K562 (cell line): ENCODE measurements around the gene CPA4. TPM values are rescaled to one million over a fixed set of nuclear protein-coding genes. Genes with fewer than 3 reads are reported as not detected.

Source experiments
- ATAC-seq: fragments of 200-7000 bp; cut with Tn5 transposase; 3 replicates; pipeline ENCODE4 v1.9.1; 2020; ENCODE audit warnings: moderate library complexity
- BruUV-seq: library from RNA; stranded (reverse); fragments of 400-500 nt; replicated peaks from 2 replicates; lab custom pipeline; 2021; lab: Mats Ljungman, UMichigan
- CTCF ChIA-PET: fragments of 300-600 bp; formaldehyde crosslinking; extraction: SDS; loops from one replicate; lab custom pipeline; 2021; ENCODE audit warnings: low intra/inter-chr PET ratio; lab: Yijun Ruan, JAX
- POLR2A ChIA-PET: fragments of 300-600, 350-650 bp; sonication (Branson Sonifier 250); formaldehyde crosslinking; extraction: SDS; loops from one replicate; lab custom pipeline; 2021; ENCODE audit warnings: antibody characterized with exemption, inconsistent platforms; lab: Yijun Ruan, JAX
- DNase-seq, 4 experiments: peaks; one replicate each; pipeline versions ENCODE4 v3.0.0 to v3.0.0-alpha.2; 2011 to 2018; ENCODE audit warnings: low spot score in 3 of 4, mixed read lengths in 3 of 4; ENCODE audit errors: extremely low read depth in 1 of 4
- FAIRE-seq: peaks from 2 replicates; lab custom pipeline; 2011; peaks lifted over from hg19 to GRCh38; lab: Jason Lieb, UNC
- H2AFZ ChIP-seq: 2 replicates; pipeline ENCODE4 v1.6.0; 2011; ENCODE audit warnings: low read depth, low read length, control low read depth, inconsistent platforms
- H3K27ac ChIP-seq: fragments of 200-600 bp; 3 replicates; pipeline ENCODE4 v1.8.0; 2011; ENCODE audit warnings: low read depth, mild to moderate bottlenecking, control low read depth, inconsistent platforms, low read length, moderate library complexity, mixed read lengths; ENCODE audit errors: extremely low read depth
- H3K27me3 ChIP-seq, 2 experiments: fragments of 300-600 bp in 1 of 2; 2 replicates in 1 of 2; 3 replicates in 1 of 2; pipeline versions ENCODE4 v1.6.0 to v1.8.0; 2011; ENCODE audit warnings: inconsistent platforms in 2 of 2, low read length in 2 of 2, mild to moderate bottlenecking in 1 of 2, mixed read lengths in 1 of 2, moderate library complexity in 1 of 2; ENCODE audit not compliant: control insufficient read depth in 2 of 2, insufficient read depth in 2 of 2
- H3K36me3 ChIP-seq: fragments of 300-600 bp; 3 replicates; pipeline ENCODE4 v1.8.0; 2011; ENCODE audit warnings: mild to moderate bottlenecking, low read length, inconsistent platforms; ENCODE audit not compliant: control insufficient read depth, insufficient read depth
- H3K4me1 ChIP-seq, 2 experiments: fragments of 200-600 bp in 1 of 2; replicated peaks in 1 of 2; 2 replicates in 1 of 2; 3 replicates in 1 of 2; pipeline versions ENCODE4 v1.5.1 to v1.8.0; 2011; ENCODE audit warnings: inconsistent platforms in 2 of 2, low read length in 2 of 2, mild to moderate bottlenecking in 1 of 2, mixed read lengths in 1 of 2, moderate library complexity in 1 of 2; ENCODE audit not compliant: control insufficient read depth in 2 of 2, insufficient read depth in 2 of 2
- H3K4me2 ChIP-seq: 2 replicates; pipeline ENCODE4 v1.6.1; 2011; ENCODE audit warnings: low read length, control low read depth, inconsistent platforms, mixed read lengths; ENCODE audit not compliant: insufficient read depth
- H3K4me3 ChIP-seq: fragments of 200-600 bp; sonication (generic), shearing (Covaris generic); 2 replicates; pipeline ENCODE4 v1.5.1; 2016; ENCODE audit warnings: control low read depth, inconsistent platforms
- H3K79me2 ChIP-seq: fragments of 200-600 bp; 3 replicates; pipeline ENCODE4 v1.8.0; 2011; ENCODE audit warnings: low read length, inconsistent platforms; ENCODE audit not compliant: control insufficient read depth, insufficient read depth
- H3K9ac ChIP-seq, 2 experiments: 2 replicates each; pipeline versions ENCODE4 v1.6.0 to v1.6.1; 2011; ENCODE audit warnings: low read depth in 2 of 2, low read length in 2 of 2, control low read depth in 1 of 2, inconsistent platforms in 1 of 2, mild to moderate bottlenecking in 1 of 2, mixed read lengths in 1 of 2; ENCODE audit not compliant: insufficient read depth in 1 of 2
- H3K9me1 ChIP-seq: one replicate; pipeline ENCODE4 v1.6.0; 2011; ENCODE audit warnings: inconsistent platforms, mild to moderate bottlenecking, low read length, moderate library complexity; ENCODE audit not compliant: control insufficient read depth, insufficient read depth
- H3K9me3 ChIP-seq: replicated peaks from 2 replicates; pipeline ENCODE4 v1.5.1; 2011; ENCODE audit warnings: low read depth, low read length, inconsistent platforms; ENCODE audit not compliant: control insufficient read depth, insufficient read depth
- H4K20me1 ChIP-seq: replicated peaks from 2 replicates; pipeline ENCODE4 v1.6.1; 2011; ENCODE audit warnings: low read length, inconsistent platforms, mixed read lengths; ENCODE audit not compliant: control insufficient read depth, insufficient read depth
- BACH1 ChIP-seq: fragments of 200-800 bp; sonication (Bioruptor generic); IDR thresholded peaks from 2 replicates; pipeline ENCODE4 v1.6.1; 2016; ENCODE audit warnings: missing genetic modification characterization, missing compliant biosample characterization
- NFRKB ChIP-seq: fragments of 450-650 bp; IDR thresholded peaks from 2 replicates; pipeline ENCODE4 v1.6.1; 2016; ENCODE audit warnings: low read depth
- PRMT5 ChIP-seq: sonication (generic); formaldehyde crosslinking; IDR thresholded peaks from 2 replicates; pipeline ENCODE4 v1.5.0; 2020; ENCODE audit warnings: missing genetic modification reagents
- RBM39 ChIP-seq: fragments of 200-400 bp; formaldehyde crosslinking; optimal IDR thresholded peaks from 2 replicates; pipeline ENCODE3; 2018; ENCODE audit warnings: low read depth, low read length
- SMC3 ChIP-seq: conservative IDR thresholded peaks from 2 replicates; pipeline ENCODE4 v1.6.1; 2011; ENCODE audit warnings: low read depth, low read length, improper control_type of control experiment; ENCODE audit not compliant: insufficient read depth
- STAT5B ChIP-seq: fragments of 250-450 bp; sonication (Bioruptor Pico); IDR thresholded peaks from 2 replicates; pipeline ENCODE4 v1.8.0; 2021; ENCODE audit warnings: mild to moderate bottlenecking, inconsistent platforms
- TAF1 ChIP-seq: IDR thresholded peaks from 2 replicates; pipeline ENCODE4 v1.6.1; 2011; ENCODE audit warnings: mild to moderate bottlenecking, low read length, moderate library complexity; ENCODE audit not compliant: insufficient read depth, control insufficient read depth, severe bottlenecking; ENCODE audit errors: extremely low read depth
- THRAP3 ChIP-seq: fragments of 450-650 bp; IDR thresholded peaks from 2 replicates; pipeline ENCODE4 v1.6.1; 2016; ENCODE audit warnings: mild to moderate bottlenecking, inconsistent platforms, borderline replicate concordance
- ZC3H11A ChIP-seq: IDR thresholded peaks from 2 replicates; pipeline ENCODE4 v1.6.1; 2012; ENCODE audit warnings: low read depth, low read length, improper control_type of control experiment
- ZNF444 ChIP-seq: fragments of 250-450 bp; sonication (Bioruptor Pico); IDR thresholded peaks from 2 replicates; pipeline ENCODE4 v1.4.0; 2020; ENCODE audit warnings: mild to moderate bottlenecking, moderate library complexity
- WGBS: fragments of 100-300 bp; shearing (Covaris generic); methylation state at CpG from one replicate; pipeline ENCODE4 v1.1.6; 2016; ENCODE audit warnings: low coverage, mixed read lengths; ENCODE audit not compliant: insufficient coverage; ENCODE audit errors: missing lambda C conversion rate; 5-methylcytosine and 5-hydroxymethylcytosine counted together
- in situ Hi-C: fragments of 300-500 bp; cut with MboI; formaldehyde crosslinking; loops from 4 replicates; pipeline ENCODE4 v1.15.0; 2018; ENCODE audit warnings: inconsistent platforms, mixed read lengths
- intact Hi-C: fragments of 100-400 bp; cut with micrococcal nuclease; formaldehyde crosslinking; loops from 2 replicates; pipeline ENCODE4 v1.14.2; 2022
- polyA plus RNA-seq, 8 experiments: library from polyadenylated mRNA; depleted of rRNA in 4 of 8; stranded (reverse) in 5 of 8; unstranded in 3 of 8; fragments of >200 nt; fragmentation: Nextera tagmentation in 2 of 8; fragmentation: Illumina TruSeq in 1 of 8; extraction: Ambion mirVana in 2 of 8; extraction: Trizol in 1 of 8; gene quantifications; 2 replicates each; pipeline versions ENCODE4 v1.2.1 to v1.2.3, GENCODE V29; 2011 to 2014; ENCODE audit warnings: inconsistent platforms in 1 of 8, missing spikeins in 1 of 8
- total RNA-seq, 7 experiments: library from RNA; depleted of rRNA in 6 of 7; stranded (reverse); fragments of >200 nt in 6 of 7; fragmentation: Illumina TruSeq in 2 of 7; extraction: Trizol in 2 of 7; gene quantifications; 2 replicates each; pipeline versions ENCODE4 v1.2.1 to v1.2.3, GENCODE V29; 2011 to 2021; ENCODE audit warnings: low replicate concordance in 1 of 7
- TF ChIP-seq, protein P1 (sequence below), 2 experiments: fragments of 450-650 bp in 1 of 2; sonication (generic) in 1 of 2; formaldehyde crosslinking; conservative IDR thresholded peaks; 2 replicates each; pipeline versions ENCODE4 v1.4.0 to v1.8.1; 2020 to 2022; ENCODE audit warnings: mild to moderate bottlenecking in 1 of 2, missing genetic modification reagents in 1 of 2
- TF ChIP-seq, protein P2 (sequence below), 3 experiments: fragments of 200-800 bp in 1 of 3; sonication (Bioruptor generic) in 1 of 3; sonication (generic) in 1 of 3; formaldehyde crosslinking in 1 of 3; IDR thresholded peaks; 2 replicates each; pipeline versions ENCODE4 v1.6.1 to v1.8.0; 2016 to 2022; ENCODE audit warnings: mild to moderate bottlenecking in 2 of 3, missing compliant biosample characterization in 2 of 3, missing genetic modification characterization in 2 of 3, missing genetic modification reagents in 1 of 3
- TF ChIP-seq, protein P3 (sequence below): fragments of 250-450 bp; sonication (Bioruptor Pico); IDR thresholded peaks from 2 replicates; pipeline ENCODE4 v1.5.0; 2021; ENCODE audit warnings: mild to moderate bottlenecking, moderate library complexity

Gene CPA4
- total and polyA plus RNA-seq, 9 of the 15 experiments (the other 6 are each of a cell fraction or from before 2014, with no cell fraction given): not detected

DNA sequence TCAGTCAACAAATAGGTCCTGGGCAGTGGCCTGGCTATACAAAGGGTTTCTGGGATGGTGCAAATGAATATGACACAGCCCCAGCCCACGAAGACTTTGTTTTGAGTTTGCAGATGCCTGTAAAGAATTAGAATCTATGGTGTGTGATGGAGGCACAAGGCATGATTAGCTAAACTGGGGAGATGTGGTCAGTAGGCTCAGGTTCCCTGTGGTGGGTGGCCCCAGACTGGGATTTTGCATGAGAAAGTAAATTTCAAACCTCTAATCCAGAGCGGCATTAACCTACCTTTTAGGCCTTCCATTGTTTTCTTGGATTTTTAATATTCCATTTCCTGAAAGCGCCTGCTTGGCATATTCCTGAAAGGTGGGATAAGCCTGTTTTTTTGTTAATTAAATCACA lies 45.3 kb downstream of the CPA4 start:
- POLR2A ChIA-PET: interaction anchor here (0.7 to 1.7 kb wide), 3 partner anchors 12 to 24 kb away, joined by 3 to 6 read pairs (median 3); no protein-coding TSS in a partner anchor

More for the DNA sequence above, 45.3 kb downstream of the CPA4 start:
- TF ChIP-seq ZNF444: no peak
- TF ChIP-seq, protein P1, sequence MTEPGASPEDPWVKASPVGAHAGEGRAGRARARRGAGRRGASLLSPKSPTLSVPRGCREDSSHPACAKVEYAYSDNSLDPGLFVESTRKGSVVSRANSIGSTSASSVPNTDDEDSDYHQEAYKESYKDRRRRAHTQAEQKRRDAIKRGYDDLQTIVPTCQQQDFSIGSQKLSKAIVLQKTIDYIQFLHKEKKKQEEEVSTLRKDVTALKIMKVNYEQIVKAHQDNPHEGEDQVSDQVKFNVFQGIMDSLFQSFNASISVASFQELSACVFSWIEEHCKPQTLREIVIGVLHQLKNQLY (CRISPR knock-in tag; conservative IDR thresholded peaks at IDR 0.05): no peak
- no peak for TF ChIP-seq THRAP3
- TF ChIP-seq RBM39: no peak
- no peak for TF ChIP-seq ZC3H11A
- TF ChIP-seq, protein P2, sequence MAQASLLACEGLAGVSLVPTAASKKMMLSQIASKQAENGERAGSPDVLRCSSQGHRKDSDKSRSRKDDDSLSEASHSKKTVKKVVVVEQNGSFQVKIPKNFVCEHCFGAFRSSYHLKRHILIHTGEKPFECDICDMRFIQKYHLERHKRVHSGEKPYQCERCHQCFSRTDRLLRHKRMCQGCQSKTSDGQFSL (CRISPR knock-in tag; IDR thresholded peaks at IDR 0.05): no peak
- TF ChIP-seq, protein P2 (tag; IDR thresholded peaks at IDR 0.05): no peak
- TF ChIP-seq BACH1 (tag): no peak
- no peak for TF ChIP-seq NFRKB
- no peak for TF ChIP-seq SMC3
- TF ChIP-seq PRMT5 (CRISPR knock-in tag): no peak
- TF ChIP-seq TAF1: no peak
- TF ChIP-seq, protein P3, sequence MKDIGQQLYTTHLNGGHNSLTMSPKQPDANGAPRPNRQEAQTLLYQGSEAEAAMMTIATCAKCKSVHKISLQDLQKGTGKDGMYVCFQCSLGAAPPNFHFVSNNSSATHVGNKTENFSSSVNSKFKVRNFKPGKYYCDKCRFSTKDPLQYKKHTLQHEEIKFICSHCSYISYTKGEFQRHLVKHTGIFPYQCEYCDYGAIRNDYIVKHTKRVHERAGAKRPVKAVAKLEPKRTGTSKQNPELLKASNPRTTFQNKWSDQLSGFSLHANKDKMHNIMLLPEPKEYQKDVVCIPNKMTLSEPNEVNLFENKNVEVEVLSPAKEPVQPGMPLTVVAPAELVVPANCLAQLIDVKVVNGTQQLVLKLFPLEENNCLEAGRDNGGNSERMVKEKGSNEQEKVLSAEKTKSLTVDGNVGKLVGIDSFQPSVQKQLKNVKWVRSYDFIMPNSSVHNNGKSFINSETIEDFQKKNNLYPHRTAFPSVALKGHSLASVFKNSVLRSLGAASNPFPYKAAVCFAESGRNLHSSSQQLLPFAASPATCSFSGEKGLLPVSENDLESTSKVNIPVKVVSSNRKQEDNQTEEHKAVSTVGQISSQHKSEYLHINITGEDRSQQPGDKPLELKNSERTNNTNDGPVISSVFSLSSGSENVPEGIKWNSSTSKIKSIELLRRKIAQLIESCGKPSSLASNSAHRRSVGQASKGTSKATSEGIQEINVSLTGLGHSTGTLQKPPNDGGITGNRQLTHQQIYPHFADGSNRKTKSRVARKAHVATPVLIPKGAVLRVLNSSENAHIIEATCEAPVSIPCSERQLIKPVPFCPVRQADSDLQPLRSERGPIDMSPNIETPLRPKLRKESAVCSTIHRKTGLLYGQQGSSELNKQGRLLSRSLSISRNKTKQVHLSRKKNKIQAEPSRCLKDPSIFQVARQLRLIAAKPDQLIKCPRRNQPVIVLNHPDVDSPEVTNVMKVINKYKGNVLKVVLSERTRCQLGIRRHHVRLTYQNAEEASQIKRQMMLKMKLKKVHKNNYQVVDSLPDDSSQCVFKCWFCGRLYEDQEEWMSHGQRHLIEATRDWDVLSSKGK: no peak
- TF ChIP-seq STAT5B: no peak
- TF ChIP-seq, all 486 proteins: peak for 0
- Histone ChIP-seq H3K27me3 (peaks cover 10 to 41% of the 10 kb centered on the region in 2 experiments; a peak in 3 of 5 replicates), H3K79me2 (no peaks in the 10 kb centered on the region), H3K9ac (no peak overlapping the region), H3K27ac (no peak overlapping the region), H3K9me1 (no peaks in the 10 kb centered on the region), H2AFZ (no peak overlapping the region), H3K4me1 (no peaks in the 10 kb centered on the region), H3K4me3 (no peak overlapping the region), H3K36me3 (no peaks in the 10 kb centered on the region), H3K4me2 (no peak overlapping the region), H4K20me1 (no peaks in the 10 kb centered on the region), H3K9me3 (no peaks in the 10 kb centered on the region)
- no peak for DNase-seq
- CTCF ChIA-PET: no interaction called here
- no TSS peak for BruUV-seq
- ATAC-seq: no peak
- WGBS: 16% methylated on average over 3 of the region's 3 CpGs
- FAIRE-seq: no peak
- intact Hi-C loops: no loop called here
- in situ Hi-C loops: no loop called here
